Fibroblast of mammary gland (primary cell): ENCODE data around the gene PRR12.

Experiments used
- DNase-seq: peaks from one replicate; pipeline ENCODE4 v3.0.0-alpha.2; 2010; ENCODE audit warnings: low read depth
- H3K4me3 ChIP-seq: 2 replicates; pipeline ENCODE4 v1.5.1; 2011; ENCODE audit warnings: low read depth, mild to moderate bottlenecking, low read length, moderate library complexity; ENCODE audit not compliant: control insufficient read depth
- CTCF ChIP-seq: conservative IDR thresholded peaks from 2 replicates; pipeline ENCODE4 v1.5.1; 2011; ENCODE audit warnings: low read depth, low read length, inconsistent platforms; ENCODE audit not compliant: control insufficient read depth, insufficient read depth

Gene PRR12

GRCh38 chr19:49645995-49646394 is 55.0 kb downstream of the PRR12 start:
- no peak for TF ChIP-seq CTCF
- H3K4me3 ChIP-seq, result no peak overlapping the region
- no peak for DNase-seq

- no peak for DNase-seq
- no peak overlapping the region for H3K4me3 ChIP-seq
- TF ChIP-seq CTCF, result no peak
Measured at GRCh38 chr19:49646586-49646985, 55.6 kb downstream of the PRR12 start.

- DNase-seq, result no peak
- no peak for TF ChIP-seq CTCF
Measured at GRCh38 chr19:49651029-49651819, 60.2 kb downstream of the PRR12 start.

GRCh38 chr19:49651820-49652550 is 61.0 kb downstream of the PRR12 start:
- no peak for TF ChIP-seq CTCF
- H3K4me3 ChIP-seq, result no peak overlapping the region
- DNase-seq, result no peak

More at GRCh38 chr19:49651029-49651819, 60.2 kb downstream of the PRR12 start:
- no peak overlapping the region for H3K4me3 ChIP-seq

- no peak overlapping the region for H3K4me3 ChIP-seq
- no peak for TF ChIP-seq CTCF
- DNase-seq, result no peak
Measured at GRCh38 chr19:49652551-49653465, 61.8 kb downstream of the PRR12 start.

- no peak for DNase-seq
- no peak for TF ChIP-seq CTCF
Measured at GRCh38 chr19:49653466-49653806, 62.5 kb downstream of the PRR12 start.

More at GRCh38 chr19:49653466-49653806, 62.5 kb downstream of the PRR12 start:
- no peak overlapping the region for H3K4me3 ChIP-seq
